Inferior parietal cortex (tissue), 1 donor: Measurements from ENCODE around the gene LNP1.
"Not testable (repeated sequence)": the region's sequence is repeated elsewhere in the genome, so short reads cannot be mapped to it uniquely, and the experiment has no call there.

Experiments used
- DNase-seq: peaks from one replicate; pipeline ENCODE4 v3.0.0-alpha.2; 2016; ENCODE audit errors: extremely low spot score

Gene LNP1

GRCh38 chr3:100478521-100478920, 77.2 kb downstream of the LNP1 start:
- not testable (repeated sequence) for DNase-seq

DNA sequence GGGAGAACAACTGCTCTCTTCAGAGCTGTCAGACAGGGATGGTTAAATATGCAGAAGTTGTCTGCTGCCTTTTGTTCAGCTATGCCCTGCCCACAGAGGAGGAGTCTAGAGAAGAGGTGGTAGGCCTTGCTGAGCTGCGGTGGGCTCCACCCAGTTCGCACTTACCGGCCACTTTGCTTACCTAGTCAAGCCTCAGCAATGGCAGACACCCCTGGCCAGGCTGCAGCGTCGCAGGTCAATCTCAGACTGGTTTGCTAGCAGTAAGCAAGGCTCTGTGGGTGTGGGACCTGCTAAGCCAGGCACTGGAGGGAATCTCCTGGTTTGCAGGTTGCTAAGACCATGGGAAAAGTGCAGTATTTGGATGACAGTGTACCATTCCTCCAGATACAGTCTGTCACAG, 78.7 kb downstream of the LNP1 start:
- DNase-seq: no peak

- DNase-seq: no peak
Observed at GRCh38 chr3:100482176-100482575, 80.8 kb downstream of the LNP1 start.

- DNase-seq: no peak
Observed at GRCh38 chr3:100483529-100483928, 82.2 kb downstream of the LNP1 start.

DNA sequence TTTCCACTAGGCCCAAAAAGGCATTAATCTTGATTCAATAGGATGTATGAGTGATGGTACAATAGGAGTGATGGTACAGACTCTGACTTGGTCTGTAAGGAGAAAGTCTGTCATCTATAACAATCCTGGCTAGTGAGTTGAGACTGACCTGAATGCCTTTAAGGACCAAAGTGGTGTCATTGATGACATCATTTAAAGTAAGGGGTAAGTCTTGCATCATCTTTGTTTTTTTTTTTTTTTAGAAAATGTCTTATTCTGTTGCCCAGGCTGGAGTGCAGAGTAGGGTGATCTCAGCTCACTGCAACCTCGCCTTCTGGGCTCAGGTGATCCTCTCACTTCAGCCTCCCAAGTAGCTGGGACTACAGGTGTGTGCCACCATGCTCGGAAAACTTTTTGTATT, 85.5 kb downstream of the LNP1 start:
- DNase-seq: no peak

- DNase-seq: no peak
Observed at GRCh38 chr3:100489118-100489517, 87.8 kb downstream of the LNP1 start.

DNA sequence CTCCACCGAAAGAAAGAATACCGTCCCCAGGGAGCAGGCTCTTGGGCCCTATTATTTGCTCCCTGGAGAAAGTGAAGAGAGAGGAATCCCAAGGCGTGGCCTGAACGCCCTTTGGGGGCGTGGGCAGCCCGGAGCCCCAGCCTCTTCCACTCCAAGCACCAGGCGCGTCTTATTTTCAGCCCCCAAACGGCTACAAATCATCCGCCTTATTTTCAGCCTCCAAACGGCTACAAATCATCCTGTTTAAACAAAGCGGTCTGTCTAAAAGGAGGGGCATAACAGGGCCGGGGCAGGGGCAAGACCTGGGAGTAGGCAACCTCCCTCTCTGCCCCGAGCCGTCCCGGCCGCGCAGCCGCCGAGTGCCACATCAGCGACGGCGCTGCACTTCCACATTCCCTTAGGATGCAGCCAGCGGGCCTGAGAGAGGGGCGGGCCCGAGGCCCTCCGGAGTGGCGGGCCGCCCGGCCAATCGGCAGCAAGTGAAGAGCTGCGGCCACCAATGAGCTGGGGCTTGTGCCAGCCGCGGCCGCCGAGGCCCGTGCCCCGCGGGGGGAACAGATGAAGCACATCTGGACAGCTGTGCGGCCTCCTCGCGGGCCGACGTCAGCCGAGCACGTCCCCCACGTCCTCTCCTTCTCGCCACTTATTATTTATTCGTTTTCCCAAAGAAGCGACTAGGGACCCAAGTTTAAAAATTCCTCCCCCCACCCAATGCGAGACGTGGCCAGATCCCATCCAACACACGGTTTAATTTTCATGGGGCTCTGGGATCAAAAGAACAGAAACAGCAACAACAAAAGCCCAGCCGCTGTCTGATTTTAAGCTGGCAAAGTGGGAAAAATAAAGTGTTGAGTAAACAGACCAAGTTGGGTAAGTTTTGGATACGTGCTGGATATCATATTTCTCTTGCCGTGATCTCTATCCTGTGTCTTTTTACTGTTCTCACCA, 91.0 kb downstream of the LNP1 start, which contains the start of gene TMEM45A:
TSS of gene TMEM45A (plus strand) at position 561 of the 948 bp plus-strand sequence. CDS start 62,593 bp downstream, outside the sequence.
- DNase-seq: peak; percentile 93

- no peak for DNase-seq
Observed at GRCh38 chr3:100496711-100497261, 95.4 kb downstream of the LNP1 start.

DNA sequence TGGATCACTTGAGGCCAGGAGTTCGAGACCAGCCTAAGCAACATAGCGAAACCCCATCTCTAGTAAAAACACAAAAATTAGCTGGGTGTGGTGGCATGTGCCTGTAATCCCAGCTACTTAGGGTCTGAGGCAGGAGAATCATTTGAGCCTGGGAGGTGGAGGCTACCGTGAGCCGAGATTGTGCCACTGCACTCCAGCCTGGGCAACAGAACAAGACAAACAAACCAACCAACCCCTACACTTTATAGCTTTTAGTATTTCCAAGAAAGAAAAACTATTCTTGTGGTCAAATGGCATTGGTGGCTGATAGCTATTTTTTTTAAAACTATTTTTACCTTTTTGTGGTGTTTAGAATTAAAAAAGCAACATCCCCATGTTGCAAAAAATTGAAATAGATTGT, 98.3 kb downstream of the LNP1 start:
- no peak for DNase-seq

DNA sequence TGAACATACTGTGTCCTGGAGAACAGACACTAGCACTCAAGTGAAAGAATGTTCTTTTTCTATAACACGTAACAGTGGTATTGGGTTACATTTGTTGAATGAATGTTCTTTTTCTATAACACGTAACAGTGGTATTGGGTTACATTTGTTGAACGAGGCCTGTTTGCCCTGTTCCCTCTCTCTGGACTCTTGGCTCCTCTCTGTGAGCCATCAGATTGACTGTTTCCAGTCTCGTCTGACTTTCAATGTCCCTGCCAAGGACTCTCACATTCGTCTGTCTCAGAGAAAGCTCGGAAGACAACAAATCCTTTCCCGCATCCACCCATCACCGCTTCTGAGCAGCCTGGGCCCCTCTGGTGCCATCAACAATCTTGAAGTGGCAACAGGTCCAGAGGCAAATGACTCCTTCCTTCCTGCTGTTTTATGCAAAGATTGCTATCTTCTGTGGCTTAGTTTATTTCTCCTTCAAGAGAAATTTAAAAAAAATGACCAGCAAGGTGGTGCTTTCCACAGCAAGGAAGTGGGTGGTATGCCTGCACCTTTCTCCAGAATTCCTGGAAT, 99.1 kb downstream of the LNP1 start:
- no peak for DNase-seq

DNA sequence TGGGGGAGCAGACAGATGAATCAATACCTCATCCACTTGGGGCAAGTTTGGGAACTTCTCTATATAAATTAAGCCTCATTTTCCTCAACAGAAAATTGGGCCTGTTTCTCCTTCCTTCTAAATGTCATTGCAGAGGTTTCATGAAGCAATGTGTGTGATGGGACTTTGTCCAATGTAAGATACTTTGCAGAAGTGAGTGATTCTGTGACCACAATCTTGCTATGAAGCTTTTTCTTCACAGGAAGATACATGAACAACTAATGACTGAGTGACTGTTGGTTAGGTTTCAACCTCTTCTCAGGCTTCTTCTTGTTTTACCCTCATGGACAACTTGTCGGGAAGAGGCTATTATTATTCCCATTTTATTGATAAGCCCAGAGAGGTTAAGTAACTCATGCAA, 102.1 kb downstream of the LNP1 start:
- no peak for DNase-seq
